ENCODE data around the gene RAB29.
A peak's percentile ranks its signal among the peaks of the same experiment; 100 is the strongest.
"Not testable (repeated sequence)": the region's sequence is repeated elsewhere in the genome, so short reads cannot be mapped to it uniquely, and the experiment has no call there.

RAB29 gene

DNA sequence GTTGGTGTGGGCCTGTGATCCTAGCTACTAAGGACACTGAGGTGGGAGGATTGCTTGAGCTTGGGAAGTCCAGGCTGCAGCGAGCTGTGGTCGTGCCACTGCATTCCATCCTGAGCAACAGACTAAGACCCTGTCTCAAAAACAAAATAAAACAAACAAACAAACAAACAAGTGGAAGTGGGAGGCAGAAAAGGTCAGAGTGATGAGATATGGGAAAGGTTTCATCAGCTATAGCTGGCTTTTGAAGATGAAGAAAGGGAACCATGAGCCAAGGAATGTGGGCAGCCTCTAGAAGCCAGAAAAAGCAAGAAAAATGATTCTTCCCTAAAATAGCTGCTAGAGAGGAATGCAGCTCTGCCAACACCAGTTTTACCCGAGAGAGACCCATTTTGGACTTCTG lies 14.7 kb downstream of the RAB29 start:
- no peak for DNase-seq

DNA sequence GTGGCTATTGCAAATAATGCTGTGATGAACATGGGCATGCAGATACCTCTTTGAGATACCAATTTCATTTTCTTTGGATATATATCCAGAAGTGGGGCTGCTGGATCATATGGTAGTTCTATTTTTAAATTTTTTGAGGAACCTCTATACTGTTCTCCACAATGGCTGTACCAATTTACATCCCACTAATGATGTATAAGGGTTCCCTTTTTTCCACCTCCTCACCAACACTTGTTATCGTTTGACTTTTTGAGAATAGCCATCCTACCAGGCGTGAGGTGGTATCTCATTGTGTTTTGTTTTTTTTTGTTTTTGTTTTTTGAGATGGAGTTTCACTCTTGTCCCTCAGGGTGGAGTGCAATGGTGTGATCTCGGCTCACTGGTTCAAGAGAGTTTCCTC lies 18.7 kb downstream of the RAB29 start:
- no peak for DNase-seq

DNA sequence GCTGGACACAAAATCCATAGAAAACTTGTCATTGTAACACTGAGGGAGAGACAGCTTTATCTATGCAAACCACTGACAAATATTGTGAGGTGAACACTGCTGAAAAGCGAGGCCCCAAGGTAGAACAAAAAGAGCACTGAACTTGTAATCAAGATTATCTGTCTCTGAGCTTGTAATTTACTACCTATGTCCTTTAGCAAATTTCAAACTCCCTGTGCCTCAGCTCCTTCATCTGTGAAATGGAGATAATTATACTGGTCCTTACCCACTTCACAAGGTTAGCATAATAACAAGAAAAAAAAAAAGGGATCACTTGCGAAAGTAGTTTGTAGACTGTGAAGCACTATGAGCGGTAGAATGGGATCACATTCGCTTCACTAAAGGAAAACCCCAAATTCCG lies 20.4 kb downstream of the RAB29 start:
- DNase-seq = no peak

DNA sequence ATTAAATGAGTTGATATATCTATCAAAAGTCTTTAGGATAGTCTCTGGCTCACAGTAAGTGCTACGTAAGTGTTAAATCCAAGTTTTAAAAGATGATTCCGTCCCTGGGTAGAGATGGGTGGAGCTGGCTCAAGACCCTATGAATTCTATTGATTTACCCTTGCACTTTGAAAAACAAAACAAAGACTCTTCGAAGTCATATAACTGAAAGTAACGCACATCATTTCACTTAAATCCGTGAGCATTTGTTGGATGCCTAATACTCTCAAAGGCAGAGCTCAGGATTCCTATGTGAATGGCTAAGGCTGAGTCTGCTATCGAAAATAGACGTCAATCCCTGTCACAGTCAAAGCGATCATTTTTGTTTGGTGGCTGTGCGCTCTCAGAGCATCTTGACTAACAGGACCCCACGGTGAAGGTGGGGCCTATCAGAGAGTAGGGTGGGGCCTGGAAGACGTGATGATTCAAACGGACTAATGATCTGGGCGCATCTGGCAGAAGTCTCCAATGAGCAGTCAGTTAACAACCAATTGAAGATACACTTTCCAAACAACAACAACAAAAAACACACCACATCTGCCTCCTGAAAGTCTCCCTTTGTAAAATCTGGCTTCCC lies 24.1 kb downstream of the RAB29 start:
- no peak for DNase-seq

- DNase-seq = peak; percentile 98
Observed at GRCh38 chr1:205750138-205751035, 24.9 kb downstream of the RAB29 start, which contains the start of gene NUCKS1. TSS of gene NUCKS1 (minus strand) at chr1:205750182. CDS start at chr1:205749973, 209 bp downstream.

GRCh38 chr1:205749234-205750137 lies 25.8 kb downstream of the RAB29 start:
- DNase-seq = peak; percentile 95

DNA sequence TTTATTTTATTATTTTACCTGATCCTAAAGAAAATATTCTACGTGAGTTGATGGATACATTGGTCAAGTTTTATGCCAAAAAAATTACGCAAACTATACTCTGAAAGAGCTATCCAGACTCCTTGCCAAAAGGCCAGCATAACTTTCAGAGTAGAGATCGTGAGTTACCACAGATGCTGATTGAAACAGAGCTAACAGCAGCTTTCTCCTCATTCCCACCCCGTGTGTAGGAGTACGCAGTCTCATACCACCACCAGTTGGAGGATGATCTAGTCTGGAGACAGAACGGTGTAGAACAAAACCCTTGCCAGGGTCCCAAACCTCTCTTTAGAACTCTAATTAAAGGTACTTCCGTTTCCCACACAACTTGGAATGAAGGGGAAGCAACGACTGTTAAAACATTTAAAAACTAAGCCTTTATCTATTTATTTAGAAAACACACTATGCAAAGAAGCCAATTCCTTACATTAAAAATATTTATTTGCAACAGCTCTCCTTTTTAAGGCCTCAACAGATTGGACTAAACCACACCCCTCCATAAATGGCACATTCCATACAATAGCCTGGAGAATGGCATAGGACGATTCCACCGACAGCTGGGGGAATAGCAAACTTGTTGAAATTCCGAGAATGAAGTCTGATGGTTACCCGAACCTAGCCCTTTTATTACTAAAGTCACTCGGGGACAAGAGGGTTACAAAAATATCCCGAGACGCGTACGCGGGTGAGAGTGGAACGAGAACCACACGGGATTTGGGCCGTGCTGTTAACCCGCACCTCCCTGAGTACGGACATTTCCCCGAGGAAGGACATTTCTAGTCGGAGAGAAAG lies 26.7 kb downstream of the RAB29 start:
- DNase-seq = peak; percentile 57

DNA sequence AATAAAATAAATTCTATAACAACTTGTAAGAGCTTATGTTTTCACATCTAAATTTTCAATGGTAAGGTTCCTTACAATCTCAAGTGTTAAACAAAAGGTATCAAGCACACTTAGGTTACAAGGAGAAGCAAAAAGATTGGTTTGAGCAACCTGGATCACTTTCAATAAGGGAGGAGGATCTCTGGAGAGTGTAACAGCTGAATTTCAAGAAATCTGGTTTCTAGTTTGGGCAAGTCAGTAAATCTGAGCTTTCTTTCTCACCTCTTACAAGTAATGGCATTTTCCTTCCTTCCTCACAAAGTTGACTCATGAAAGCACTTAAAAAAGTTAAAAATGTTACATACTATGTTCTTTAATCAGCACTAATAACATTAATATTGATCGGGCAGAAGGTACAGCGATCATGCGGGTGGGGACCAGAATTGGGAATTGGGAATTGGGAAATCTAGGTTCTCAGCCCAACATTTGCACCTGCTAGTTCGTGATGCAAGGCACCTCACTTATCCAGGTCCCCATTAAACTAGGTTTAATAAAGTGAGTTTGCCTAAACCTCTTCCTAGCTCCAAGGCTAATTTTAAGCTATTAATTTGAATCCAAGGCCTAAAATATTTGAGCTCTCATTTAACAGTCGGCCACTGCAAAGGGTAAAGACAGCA lies 28.4 kb downstream of the RAB29 start:
- DNase-seq = no peak

DNA sequence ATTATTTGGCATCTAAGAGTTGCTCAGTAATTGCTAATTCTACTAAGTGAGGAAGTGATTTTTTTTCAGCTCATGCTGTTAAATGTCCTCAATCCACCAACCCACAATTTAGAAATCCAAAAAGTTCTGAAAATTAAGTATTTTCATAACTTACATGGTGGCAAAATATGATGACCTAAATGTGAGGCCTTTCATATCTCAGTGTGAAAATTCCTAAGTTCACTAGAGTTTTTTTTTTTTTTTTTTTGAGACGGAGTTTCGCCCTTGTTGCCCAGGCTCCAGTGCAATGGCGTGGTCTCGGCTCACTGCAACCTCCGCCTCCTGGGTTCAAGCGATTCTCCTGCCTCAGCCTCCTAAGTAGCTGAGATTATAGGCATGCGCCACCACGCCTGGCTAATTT lies 30.9 kb downstream of the RAB29 start:
- DNase-seq = no peak

DNA sequence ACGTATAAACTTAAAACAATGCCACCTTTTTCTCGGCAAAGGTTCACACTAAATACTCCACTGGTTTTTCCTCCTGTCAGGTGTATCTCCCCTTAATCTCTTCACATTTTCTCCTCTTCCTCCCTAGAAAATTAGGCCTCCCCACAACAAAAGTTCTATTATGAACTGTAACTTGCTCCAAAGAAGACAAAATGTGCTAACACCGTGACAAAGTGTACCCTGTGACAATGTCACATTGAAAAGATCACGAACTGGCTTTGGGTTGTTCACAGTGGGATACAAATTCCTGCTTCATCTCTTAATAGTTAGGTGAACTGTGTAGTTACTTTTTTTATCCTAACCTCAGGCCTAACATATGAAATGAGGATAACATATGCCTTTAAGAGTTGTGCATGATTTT lies 31.3 kb downstream of the RAB29 start:
- no peak for DNase-seq

DNA sequence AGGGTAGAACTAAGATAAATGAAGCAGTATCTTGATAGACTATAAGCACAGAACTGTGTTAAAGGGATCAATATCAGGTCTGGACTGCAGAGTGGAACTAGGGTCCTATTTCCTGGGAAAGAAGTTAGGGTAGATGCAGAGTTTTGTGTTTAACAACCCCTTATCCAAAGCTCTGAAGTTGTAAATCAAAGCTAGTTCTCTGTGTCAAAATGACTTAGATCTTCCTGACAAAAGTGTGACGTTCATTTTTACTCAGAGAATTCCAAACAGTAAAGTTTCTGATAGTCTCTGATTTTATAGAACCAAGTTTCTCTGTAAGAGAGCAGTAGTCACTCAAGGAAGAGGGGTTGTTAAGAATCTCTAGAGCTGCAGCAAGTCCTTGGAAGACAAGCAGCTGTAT lies 33.6 kb downstream of the RAB29 start:
- DNase-seq = no peak

DNA sequence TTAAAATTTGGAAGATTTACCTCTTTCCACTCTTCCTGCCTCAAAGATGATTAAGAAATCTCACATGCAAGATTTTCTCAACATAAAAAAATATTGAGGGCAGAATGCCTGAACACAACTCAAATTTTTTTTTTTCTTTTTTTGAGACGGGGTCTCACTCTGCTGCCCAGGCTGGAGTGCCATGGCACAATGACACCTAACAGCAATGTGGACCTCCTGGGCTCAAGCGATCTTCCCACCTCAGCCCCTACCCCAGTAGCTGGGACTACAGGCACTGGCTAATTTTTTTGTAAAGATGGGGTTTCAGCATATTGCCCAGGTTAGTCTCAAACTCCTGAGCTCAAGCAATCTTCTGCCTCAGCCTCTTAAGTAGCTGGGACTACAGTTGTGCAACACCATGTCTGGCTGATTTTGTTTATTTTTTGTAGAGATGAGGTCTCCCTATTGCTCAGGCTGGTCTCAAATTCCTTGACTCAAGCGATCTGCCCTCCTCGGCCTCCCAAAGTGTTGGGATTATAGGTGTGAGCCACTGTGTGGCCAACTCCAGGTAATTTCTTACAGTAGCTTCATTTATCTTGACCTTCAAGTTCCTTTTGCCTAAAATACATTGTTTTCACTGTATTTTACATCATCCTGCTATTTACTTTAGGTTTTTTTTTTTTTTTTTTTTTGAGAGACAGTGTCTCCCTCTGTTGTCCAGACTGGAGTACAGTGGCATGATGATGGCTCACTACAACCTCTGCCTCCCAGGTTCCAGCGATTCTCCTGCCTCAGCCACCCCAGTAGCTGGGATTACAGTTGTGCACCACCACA lies 35.7 kb downstream of the RAB29 start:
- no peak for DNase-seq

DNA sequence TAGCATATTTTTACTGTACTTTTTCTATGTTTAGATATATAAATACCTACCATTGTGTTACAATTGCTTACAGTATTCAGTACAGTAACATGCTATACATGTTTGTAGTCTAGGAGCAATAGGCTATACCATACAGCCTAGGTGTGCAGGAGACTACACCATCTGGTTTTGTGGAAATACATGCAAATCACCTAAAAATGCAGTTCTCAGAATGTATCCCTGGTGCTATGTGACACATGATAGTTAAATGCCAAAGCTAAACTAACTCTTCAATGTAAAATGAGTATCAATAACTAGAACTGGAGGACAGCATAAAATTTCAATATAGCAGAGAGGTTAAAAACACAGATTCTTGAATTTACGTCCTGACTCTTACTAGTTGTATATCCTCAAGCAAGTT lies 40.1 kb downstream of the RAB29 start:
- DNase-seq = no peak

GRCh38 chr1:205733438-205734175 lies 41.7 kb downstream of the RAB29 start:
- no peak for DNase-seq

DNA sequence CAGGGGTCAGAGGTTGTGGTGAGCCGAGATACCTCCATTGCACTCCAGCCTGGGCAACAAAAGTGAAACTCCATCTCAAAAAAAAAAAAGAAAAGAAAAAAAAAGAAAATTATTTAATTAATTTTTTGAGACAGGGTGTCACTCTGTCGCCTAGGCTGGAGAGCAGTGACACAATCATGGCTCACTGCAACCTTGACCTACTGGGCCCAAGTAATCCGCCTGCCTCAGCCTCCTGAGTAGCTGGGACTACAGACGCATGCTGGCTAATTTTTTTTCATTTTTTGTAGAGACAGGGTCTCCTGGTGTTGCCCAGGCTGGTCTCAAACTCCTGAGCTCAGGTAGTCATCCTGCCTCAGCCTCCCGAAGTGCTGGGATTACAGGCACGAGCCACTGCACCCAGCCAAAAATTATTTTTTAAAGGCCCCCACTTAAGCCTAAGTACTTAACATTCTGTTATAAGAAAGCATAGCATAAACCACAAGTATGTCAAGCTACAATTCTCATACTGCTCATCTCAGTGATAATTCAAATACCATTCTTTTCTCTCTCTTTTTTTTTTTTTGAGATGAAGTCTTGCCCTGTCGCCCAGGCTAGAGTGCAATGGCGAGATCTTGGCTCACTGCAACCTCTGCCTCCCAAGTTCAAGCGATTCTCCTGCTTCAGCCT lies 45.2 kb downstream of the RAB29 start:
- DNase-seq = no peak

DNA sequence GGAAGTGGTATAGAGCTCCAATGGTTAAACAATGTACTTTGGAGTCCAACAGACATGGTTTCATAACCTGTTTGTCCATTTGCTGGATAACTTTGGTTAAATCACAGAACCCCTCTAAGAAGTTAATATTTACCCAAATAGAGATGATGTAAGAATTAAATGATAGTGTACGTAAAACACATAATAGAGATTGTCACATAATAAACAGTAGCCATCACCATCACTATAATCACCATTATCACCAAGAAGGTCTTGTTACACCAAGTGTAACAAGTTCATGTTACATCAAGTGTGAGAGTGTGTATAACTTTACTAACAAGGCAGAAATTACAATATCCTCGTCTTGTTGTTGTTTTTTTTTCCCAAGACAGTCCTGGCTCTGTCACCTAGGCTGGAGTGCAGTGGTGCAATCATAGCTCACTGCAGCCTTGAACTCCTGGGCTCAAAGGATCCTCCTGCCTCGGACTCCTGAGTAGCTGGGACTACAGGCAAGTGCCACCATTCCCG lies 48.6 kb downstream of the RAB29 start:
- no peak for DNase-seq

- no peak for DNase-seq
Observed at GRCh38 chr1:205725514-205725913, 49.8 kb downstream of the RAB29 start.

- not testable (repeated sequence) for DNase-seq
Observed at GRCh38 chr1:205720740-205721139, 54.5 kb downstream of the RAB29 start.

- DNase-seq = no peak
Observed at GRCh38 chr1:205719762-205720161, 55.5 kb downstream of the RAB29 start.
